Measurements from ENCODE around the gene RPL18A.

RPL18A gene

DNA sequence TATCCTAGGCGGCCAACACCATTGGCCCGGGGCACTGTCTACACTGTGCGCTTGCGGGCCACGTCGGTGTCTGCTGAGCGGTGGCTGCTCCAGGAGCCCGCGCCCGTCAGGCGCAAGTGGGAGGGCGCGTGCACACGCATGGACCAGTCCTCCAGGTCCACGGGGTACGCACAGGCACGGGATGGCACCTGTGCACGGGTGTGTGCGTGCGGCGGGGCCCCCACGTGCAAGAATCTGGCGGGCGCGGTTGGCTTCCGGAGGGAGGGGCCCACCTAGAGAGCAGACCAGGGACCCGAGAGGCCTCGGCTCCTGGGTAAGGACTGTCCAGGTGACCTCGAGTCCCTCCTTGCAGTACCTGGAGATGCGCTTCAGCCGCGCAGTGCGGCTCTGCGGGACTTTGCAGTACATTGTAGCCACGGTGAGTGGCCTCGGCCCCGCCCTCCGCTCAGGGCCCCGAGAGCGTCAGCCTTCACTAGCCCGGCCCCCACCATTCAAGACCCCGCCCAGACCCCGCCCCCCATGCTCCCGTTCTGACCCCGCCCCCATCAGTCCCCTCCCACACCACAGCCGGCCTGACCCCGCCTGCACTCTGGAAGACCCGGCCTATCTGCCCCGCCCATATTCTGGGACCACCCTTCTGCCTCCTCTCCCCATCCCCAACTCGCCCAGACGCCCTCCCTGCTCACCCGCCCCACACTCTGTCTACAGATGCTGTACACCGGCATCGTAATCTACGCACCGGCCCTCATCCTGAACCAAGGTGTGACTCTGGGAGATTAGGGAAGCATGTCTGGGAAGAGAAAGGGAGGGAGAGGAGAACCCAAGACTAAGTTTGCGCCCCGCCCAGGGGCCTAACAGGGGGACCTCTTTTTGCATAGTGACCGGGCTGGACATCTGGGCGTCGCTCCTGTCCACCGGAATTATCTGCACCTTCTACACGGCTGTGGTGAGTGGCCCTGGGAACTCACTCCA, 14.4 kb downstream of the RPL18A start:
- TF ChIP-seq, protein P1, sequence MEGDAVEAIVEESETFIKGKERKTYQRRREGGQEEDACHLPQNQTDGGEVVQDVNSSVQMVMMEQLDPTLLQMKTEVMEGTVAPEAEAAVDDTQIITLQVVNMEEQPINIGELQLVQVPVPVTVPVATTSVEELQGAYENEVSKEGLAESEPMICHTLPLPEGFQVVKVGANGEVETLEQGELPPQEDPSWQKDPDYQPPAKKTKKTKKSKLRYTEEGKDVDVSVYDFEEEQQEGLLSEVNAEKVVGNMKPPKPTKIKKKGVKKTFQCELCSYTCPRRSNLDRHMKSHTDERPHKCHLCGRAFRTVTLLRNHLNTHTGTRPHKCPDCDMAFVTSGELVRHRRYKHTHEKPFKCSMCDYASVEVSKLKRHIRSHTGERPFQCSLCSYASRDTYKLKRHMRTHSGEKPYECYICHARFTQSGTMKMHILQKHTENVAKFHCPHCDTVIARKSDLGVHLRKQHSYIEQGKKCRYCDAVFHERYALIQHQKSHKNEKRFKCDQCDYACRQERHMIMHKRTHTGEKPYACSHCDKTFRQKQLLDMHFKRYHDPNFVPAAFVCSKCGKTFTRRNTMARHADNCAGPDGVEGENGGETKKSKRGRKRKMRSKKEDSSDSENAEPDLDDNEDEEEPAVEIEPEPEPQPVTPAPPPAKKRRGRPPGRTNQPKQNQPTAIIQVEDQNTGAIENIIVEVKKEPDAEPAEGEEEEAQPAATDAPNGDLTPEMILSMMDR (IDR thresholded peaks at IDR 0.05; ENCODE audit: unreplicated experiment in 3 of 3) = no peak
- Mint-ChIP-seq H3K27ac (no peak overlapping the region), H3K27me3 (ENCODE audit: low read depth) (peaks cover 61% of the 10 kb centered on the region), H3K4me3 (peak overlapping the region in 1 of 3 experiments; percentile 34), H3K9me3 (no peaks in the 10 kb centered on the region), H3K4me1 (no peaks in the 10 kb centered on the region), H3K36me3 (ENCODE audit: low read depth) (no peaks in the 10 kb centered on the region)

DNA sequence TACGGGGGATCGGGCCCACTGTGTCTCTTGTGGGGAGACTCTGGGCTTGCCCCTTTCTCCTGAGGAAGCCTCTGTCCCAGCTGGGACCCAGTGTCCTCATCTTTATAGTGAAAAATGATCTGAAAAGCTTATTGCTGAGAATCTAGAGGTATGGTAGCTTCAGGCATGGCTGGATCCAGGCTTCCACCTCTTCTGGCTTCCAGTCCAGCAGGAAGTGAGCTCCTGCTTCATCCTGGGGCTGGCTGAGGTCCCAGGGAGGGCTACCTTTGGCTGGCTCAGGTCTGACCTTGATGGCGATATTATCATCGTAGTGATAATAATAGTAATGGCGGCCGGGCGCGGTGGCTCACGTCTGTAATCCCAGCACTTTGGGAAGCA, 15.0 kb downstream of the RPL18A start:
- Mint-ChIP-seq H3K4me3 (peak overlapping the region in 1 of 3 experiments; percentile 9), H3K27ac (no peak overlapping the region), H3K27me3 (ENCODE audit: low read depth) (peaks cover 55% of the 10 kb centered on the region), H3K4me1 (no peaks in the 10 kb centered on the region), H3K36me3 (ENCODE audit: low read depth) (no peaks in the 10 kb centered on the region), H3K9me3 (no peaks in the 10 kb centered on the region)
- TF ChIP-seq, protein P1 (IDR thresholded peaks at IDR 0.05; ENCODE audit: unreplicated experiment in 3 of 3) = no peak

DNA sequence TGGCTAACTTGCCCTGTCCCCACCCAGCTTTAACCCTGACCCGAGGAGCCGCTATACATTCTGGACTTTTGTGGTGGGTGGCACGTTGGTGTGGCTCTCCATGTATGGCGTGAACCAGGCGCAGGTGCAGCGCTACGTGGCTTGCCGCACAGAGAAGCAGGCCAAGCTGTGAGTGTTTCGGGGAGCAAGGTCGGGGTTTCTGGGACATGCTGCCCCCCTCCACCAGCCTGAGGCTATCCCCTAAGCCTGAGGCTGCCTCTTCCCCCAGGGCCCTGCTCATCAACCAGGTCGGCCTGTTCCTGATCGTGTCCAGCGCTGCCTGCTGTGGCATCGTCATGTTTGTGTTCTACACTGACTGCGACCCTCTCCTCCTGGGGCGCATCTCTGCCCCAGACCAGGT, 18.0 kb downstream of the RPL18A start:
- no peak overlapping the region for H3K27ac Mint-ChIP-seq
- no peaks in the 10 kb centered on the region for H3K36me3 Mint-ChIP-seq (ENCODE audit: low read depth)
- no peaks in the 10 kb centered on the region for H3K9me3 Mint-ChIP-seq
- H3K4me1 Mint-ChIP-seq = no peaks in the 10 kb centered on the region
- TF ChIP-seq, protein P1 (IDR thresholded peaks at IDR 0.05; ENCODE audit: unreplicated experiment in 3 of 3) = no peak
- H3K4me3 Mint-ChIP-seq = no peak overlapping the region
- H3K27me3 Mint-ChIP-seq (ENCODE audit: low read depth) = peaks cover 44% of the 10 kb centered on the region

DNA sequence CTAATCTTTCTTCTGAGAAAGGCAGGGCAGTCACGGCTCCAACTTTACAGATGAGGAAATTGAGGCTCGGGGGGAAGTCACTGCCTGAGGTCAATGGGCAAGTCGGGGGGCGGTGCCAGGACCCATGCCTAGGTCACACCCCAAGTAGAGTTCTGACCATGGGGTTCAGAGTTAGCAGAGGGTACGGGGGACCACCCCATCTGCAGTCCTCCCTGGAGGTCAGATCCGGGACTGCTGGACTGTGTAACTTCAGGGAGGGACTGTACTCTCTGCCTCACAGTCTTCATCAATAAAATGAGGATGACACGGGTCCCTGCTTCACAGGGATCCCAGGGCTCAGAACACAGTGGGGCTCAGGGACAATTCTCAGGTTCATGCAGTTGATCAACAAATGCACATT, 19.8 kb downstream of the RPL18A start:
- peaks cover 27% of the 10 kb centered on the region for H3K27me3 Mint-ChIP-seq (ENCODE audit: low read depth)
- no peak overlapping the region for H3K4me3 Mint-ChIP-seq
- no peaks in the 10 kb centered on the region for H3K9me3 Mint-ChIP-seq

DNA sequence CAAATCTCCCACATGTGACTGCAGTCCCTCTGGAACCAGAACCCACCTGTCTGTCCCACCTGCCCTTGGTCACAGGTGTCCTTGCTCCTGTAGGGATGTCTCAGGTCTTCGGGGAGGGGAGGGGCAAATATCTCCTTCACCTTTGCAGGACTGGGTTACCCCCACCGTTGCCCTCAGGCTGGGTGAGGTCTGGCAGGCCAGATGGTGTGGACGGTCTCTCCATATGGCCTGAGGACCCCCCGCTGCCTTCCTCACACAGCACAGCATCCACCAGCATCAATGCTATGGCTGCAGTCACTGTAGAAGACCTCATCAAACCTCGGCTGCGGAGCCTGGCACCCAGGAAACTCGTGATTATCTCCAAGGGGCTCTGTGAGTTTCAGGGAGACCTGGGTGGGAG, 22.0 kb downstream of the RPL18A start:
- Mint-ChIP-seq H3K4me1 (no peaks in the 10 kb centered on the region), H3K9me3 (no peaks in the 10 kb centered on the region), H3K36me3 (ENCODE audit: low read depth) (no peaks in the 10 kb centered on the region), H3K4me3 (no peak overlapping the region), H3K27ac (no peak overlapping the region), H3K27me3 (ENCODE audit: low read depth) (peaks cover 25% of the 10 kb centered on the region)
- TF ChIP-seq, protein P1 (IDR thresholded peaks at IDR 0.05; ENCODE audit: unreplicated experiment in 3 of 3) = no peak

More for the DNA sequence above, 19.8 kb downstream of the RPL18A start:
- TF ChIP-seq, protein P1 (IDR thresholded peaks at IDR 0.05; ENCODE audit: unreplicated experiment in 3 of 3) = no peak
- Mint-ChIP-seq H3K27ac (no peak overlapping the region), H3K4me1 (no peaks in the 10 kb centered on the region), H3K36me3 (ENCODE audit: low read depth) (no peaks in the 10 kb centered on the region)
